ENCODE data around the gene CDH4.

DNA sequence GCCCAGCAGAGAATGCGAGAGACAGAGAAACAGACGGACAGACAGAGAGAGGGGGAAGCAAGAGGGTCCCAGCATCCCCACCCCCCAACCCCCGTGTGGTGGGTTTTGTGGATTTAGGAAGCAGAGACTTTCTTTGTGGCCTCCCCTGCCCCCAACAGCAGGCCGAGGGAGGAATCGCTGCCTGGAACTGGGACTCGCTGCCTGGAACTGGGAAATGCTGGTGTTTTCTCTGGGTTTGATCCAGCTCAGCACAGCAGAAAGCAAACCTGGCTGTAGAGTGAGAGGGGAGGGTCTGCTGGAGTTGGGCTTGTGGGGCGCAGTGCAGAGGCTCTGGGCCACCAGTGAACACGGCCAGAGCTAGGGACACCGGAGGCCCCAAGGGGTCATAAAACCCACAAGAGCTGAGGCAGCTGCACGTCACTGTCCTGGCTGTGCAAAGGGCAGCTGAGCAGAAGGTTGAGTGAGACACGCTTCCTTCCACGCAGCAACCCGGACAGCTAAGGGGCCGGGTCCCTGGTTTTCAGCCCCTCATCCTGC is 631.9 kb downstream of the CDH4 start:
- TF ChIP-seq, protein P1, sequence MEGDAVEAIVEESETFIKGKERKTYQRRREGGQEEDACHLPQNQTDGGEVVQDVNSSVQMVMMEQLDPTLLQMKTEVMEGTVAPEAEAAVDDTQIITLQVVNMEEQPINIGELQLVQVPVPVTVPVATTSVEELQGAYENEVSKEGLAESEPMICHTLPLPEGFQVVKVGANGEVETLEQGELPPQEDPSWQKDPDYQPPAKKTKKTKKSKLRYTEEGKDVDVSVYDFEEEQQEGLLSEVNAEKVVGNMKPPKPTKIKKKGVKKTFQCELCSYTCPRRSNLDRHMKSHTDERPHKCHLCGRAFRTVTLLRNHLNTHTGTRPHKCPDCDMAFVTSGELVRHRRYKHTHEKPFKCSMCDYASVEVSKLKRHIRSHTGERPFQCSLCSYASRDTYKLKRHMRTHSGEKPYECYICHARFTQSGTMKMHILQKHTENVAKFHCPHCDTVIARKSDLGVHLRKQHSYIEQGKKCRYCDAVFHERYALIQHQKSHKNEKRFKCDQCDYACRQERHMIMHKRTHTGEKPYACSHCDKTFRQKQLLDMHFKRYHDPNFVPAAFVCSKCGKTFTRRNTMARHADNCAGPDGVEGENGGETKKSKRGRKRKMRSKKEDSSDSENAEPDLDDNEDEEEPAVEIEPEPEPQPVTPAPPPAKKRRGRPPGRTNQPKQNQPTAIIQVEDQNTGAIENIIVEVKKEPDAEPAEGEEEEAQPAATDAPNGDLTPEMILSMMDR (IDR thresholded peaks at IDR 0.05; ENCODE audit: borderline replicate concordance, extremely low read depth, low read length, poor library complexity, severe bottlenecking) = no peak
- no peak for TF ChIP-seq EZH2 (IDR thresholded peaks at IDR 0.05; ENCODE audit: borderline replicate concordance, low read depth, low read length, severe bottlenecking)
